AG08395 (cell line): ENCODE measurements around the gene UBASH3A.
"Not testable (repeated sequence)": the region's sequence is repeated elsewhere in the genome, so short reads cannot be mapped to it uniquely, and the experiment has no call there.

Source experiments
- DNase-seq: peaks from one replicate; pipeline ENCODE4 v3.0.0; 2012; ENCODE audit warnings: mixed read lengths, low spot score

The UBASH3A gene

GRCh38 chr21:42390193-42390592 lies 13.5 kb upstream of the UBASH3A start:
- no peak for DNase-seq

- DNase-seq: no peak
These were observed 13.0 kb upstream of the UBASH3A start for GRCh38 chr21:42390696-42391095.

GRCh38 chr21:42391297-42391696 lies 12.4 kb upstream of the UBASH3A start:
- no peak for DNase-seq

- no peak for DNase-seq
These were observed 10.8 kb upstream of the UBASH3A start for GRCh38 chr21:42392731-42393442.

- DNase-seq: no peak
These were observed 10.2 kb upstream of the UBASH3A start for GRCh38 chr21:42393443-42393950.

GRCh38 chr21:42395302-42395701 lies 8.4 kb upstream of the UBASH3A start:
- no peak for DNase-seq

GRCh38 chr21:42395905-42396651 lies 7.6 kb upstream of the UBASH3A start, which contains the start of gene TMPRSS3:
Gene TMPRSS3, minus strand, starts transcription at chr21:42396052. Its CDS starts 635 bp downstream, at chr21:42395417.
- DNase-seq: no peak

GRCh38 chr21:42396799-42397745 lies 6.6 kb upstream of the UBASH3A start:
- DNase-seq: no peak

- no peak for DNase-seq
These were observed 5.8 kb upstream of the UBASH3A start for GRCh38 chr21:42397746-42398394.

GRCh38 chr21:42398436-42399028 lies 5.2 kb upstream of the UBASH3A start:
- DNase-seq: no peak

- DNase-seq: no peak
These were observed 3.2 kb upstream of the UBASH3A start for GRCh38 chr21:42400525-42400924.

- no peak for DNase-seq
These were observed 2.5 kb upstream of the UBASH3A start for GRCh38 chr21:42401154-42401553.

- no peak for DNase-seq
These were observed 1.9 kb upstream of the UBASH3A start for GRCh38 chr21:42401820-42402251.

- no peak for DNase-seq
These were observed 837 bp downstream of the UBASH3A start for GRCh38 chr21:42404539-42404938.

GRCh38 chr21:42405064-42406013 lies 1.6 kb downstream of the UBASH3A start:
- no peak for DNase-seq

GRCh38 chr21:42406201-42406621 lies 2.5 kb downstream of the UBASH3A start:
- no peak for DNase-seq

- no peak for DNase-seq
These were observed 3.2 kb downstream of the UBASH3A start for GRCh38 chr21:42406866-42407265.

GRCh38 chr21:42407476-42407875 lies 3.8 kb downstream of the UBASH3A start:
- DNase-seq: no peak

GRCh38 chr21:42408718-42409117 lies 5.0 kb downstream of the UBASH3A start:
- DNase-seq: not testable (repeated sequence)

- DNase-seq: no peak
These were observed 5.7 kb downstream of the UBASH3A start for GRCh38 chr21:42409366-42409765.
